NCI-H2081 treated with DMSO at 0.1 percent for 48 hours (cell line): ENCODE results near the gene STYXL1.

Experiments used
- DNase-seq: peaks from one replicate; lab custom pipeline; 2025; lab: John Stamatoyannopoulos, UW

The STYXL1 gene

GRCh38 chr7:75993689-75994387 is 54.0 kb downstream of the STYXL1 start:
- no peak for DNase-seq

- DNase-seq: no peak
Observed at GRCh38 chr7:75992083-75992755, 55.6 kb downstream of the STYXL1 start.

GRCh38 chr7:75991531-75992082 is 56.2 kb downstream of the STYXL1 start:
- DNase-seq: no peak

- DNase-seq: no peak
Observed at GRCh38 chr7:75989500-75990388, 58.1 kb downstream of the STYXL1 start.

- DNase-seq: no peak
Observed at GRCh38 chr7:75988568-75989499, 59.0 kb downstream of the STYXL1 start.

GRCh38 chr7:75987805-75988567 is 59.8 kb downstream of the STYXL1 start:
- no peak for DNase-seq

- no peak for DNase-seq
Observed at GRCh38 chr7:75987026-75987804, 60.6 kb downstream of the STYXL1 start.

GRCh38 chr7:75986147-75986781 is 61.5 kb downstream of the STYXL1 start:
- DNase-seq: no peak

- DNase-seq: no peak
Observed at GRCh38 chr7:75985518-75986146, 62.2 kb downstream of the STYXL1 start.

GRCh38 chr7:75985009-75985517 is 62.7 kb downstream of the STYXL1 start:
- no peak for DNase-seq

GRCh38 chr7:75984130-75985008 is 63.4 kb downstream of the STYXL1 start:
- DNase-seq: no peak

- DNase-seq: no peak
Observed at GRCh38 chr7:75983471-75984129, 64.2 kb downstream of the STYXL1 start.

- DNase-seq: no peak
Observed at GRCh38 chr7:75982306-75983064, 65.3 kb downstream of the STYXL1 start.

GRCh38 chr7:75981453-75982305 is 66.1 kb downstream of the STYXL1 start:
- no peak for DNase-seq

- no peak for DNase-seq
Observed at GRCh38 chr7:75981203-75981452, 66.7 kb downstream of the STYXL1 start.
